Parathyroid adenoma (tissue), 2 donors: Measurements from ENCODE around the gene GSG1L.

Experiments used
- H2AFZ ChIP-seq: fragments of 300-600 bp; sonication (generic); one replicate; pipeline ENCODE4 v1.7.0; 2017; ENCODE audit warnings: antibody characterized with exemption, mild to moderate bottlenecking
- H3K27ac ChIP-seq: fragments of 300-600 bp; sonication (generic); one replicate; pipeline ENCODE4 v1.7.0; 2017
- H3K27me3 ChIP-seq: fragments of 300-600 bp; sonication (generic); one replicate; pipeline ENCODE4 v1.7.0; 2017; ENCODE audit warnings: low read length; ENCODE audit not compliant: control insufficient read depth, insufficient read depth
- H3K36me3 ChIP-seq: fragments of 300-600 bp; sonication (generic); one replicate; pipeline ENCODE4 v1.7.0; 2017; ENCODE audit warnings: low read length; ENCODE audit not compliant: control insufficient read depth, insufficient read depth
- H3K4me1 ChIP-seq: fragments of 300-600 bp; sonication (generic); one replicate; pipeline ENCODE4 v1.7.0; 2017; ENCODE audit warnings: control low read depth
- H3K4me2 ChIP-seq: fragments of 300-600 bp; sonication (generic); one replicate; pipeline ENCODE4 v1.7.0; 2017; ENCODE audit warnings: low read length
- H3K4me3 ChIP-seq: fragments of 300-600 bp; sonication (generic); one replicate; pipeline ENCODE4 v1.7.0; 2017; ENCODE audit warnings: low read depth, low read length
- H3K79me2 ChIP-seq: fragments of 300-600 bp; sonication (generic); one replicate; pipeline ENCODE4 v1.7.0; 2017; ENCODE audit warnings: control low read depth
- H3K9ac ChIP-seq: fragments of 300-600 bp; sonication (generic); one replicate; pipeline ENCODE4 v1.7.0; 2017; ENCODE audit warnings: mild to moderate bottlenecking
- H3K9me3 ChIP-seq: fragments of 300-600 bp; sonication (generic); one replicate; pipeline ENCODE4 v1.7.0; 2017; ENCODE audit warnings: low read length; ENCODE audit not compliant: control insufficient read depth
- TF ChIP-seq, protein P1 (sequence below): fragments of 300-600 bp; sonication (generic); IDR thresholded peaks from one replicate; pipeline ENCODE4 v1.7.0; 2017; ENCODE audit warnings: antibody characterized with exemption, mild to moderate bottlenecking
- donor health status: primary hyperparathyroidism.

Gene GSG1L

DNA sequence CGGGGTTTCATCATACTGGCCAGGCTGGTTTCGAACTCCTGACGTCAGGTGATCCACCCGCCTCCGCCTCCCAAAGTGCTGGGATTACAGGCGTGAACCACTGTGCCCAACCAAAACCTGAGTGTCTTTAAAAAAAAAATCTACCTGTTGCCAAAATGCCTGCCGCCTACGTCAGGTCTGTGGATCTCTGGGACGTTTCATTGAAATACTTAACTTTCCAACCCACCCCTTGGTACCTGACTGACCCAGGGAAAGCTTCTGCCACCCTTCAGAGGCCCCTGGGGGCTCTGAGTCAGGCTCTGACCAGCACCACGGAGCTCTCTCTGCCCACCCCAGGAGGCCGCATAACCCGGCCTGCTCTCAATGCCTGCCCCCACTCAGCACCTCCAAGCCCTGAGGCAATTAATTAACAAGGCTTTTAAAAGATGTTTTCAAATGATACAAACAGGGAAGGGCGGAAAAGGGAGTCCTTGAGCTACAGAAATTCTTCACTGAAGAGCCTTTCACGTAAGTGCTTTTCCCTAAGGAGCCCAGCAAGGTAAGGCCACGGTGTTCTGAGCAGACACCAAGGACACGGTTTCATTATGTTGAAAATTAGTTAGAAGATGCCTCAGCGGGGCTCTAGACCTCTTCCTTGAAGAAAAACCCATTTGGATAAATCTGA lies 29.3 kb upstream of the GSG1L start:
- no peaks in the 10 kb centered on the region for H3K27me3 ChIP-seq
- H3K9me3 ChIP-seq: no peaks in the 10 kb centered on the region
- no peak overlapping the region for H3K9ac ChIP-seq
- H3K4me1 ChIP-seq: no peaks in the 10 kb centered on the region
- no peaks in the 10 kb centered on the region for H3K36me3 ChIP-seq
- no peaks in the 10 kb centered on the region for H3K79me2 ChIP-seq
- no peak overlapping the region for H2AFZ ChIP-seq
- TF ChIP-seq, protein P1, sequence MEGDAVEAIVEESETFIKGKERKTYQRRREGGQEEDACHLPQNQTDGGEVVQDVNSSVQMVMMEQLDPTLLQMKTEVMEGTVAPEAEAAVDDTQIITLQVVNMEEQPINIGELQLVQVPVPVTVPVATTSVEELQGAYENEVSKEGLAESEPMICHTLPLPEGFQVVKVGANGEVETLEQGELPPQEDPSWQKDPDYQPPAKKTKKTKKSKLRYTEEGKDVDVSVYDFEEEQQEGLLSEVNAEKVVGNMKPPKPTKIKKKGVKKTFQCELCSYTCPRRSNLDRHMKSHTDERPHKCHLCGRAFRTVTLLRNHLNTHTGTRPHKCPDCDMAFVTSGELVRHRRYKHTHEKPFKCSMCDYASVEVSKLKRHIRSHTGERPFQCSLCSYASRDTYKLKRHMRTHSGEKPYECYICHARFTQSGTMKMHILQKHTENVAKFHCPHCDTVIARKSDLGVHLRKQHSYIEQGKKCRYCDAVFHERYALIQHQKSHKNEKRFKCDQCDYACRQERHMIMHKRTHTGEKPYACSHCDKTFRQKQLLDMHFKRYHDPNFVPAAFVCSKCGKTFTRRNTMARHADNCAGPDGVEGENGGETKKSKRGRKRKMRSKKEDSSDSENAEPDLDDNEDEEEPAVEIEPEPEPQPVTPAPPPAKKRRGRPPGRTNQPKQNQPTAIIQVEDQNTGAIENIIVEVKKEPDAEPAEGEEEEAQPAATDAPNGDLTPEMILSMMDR: no peak
- no peak overlapping the region for H3K4me3 ChIP-seq
- H3K4me2 ChIP-seq: no peak overlapping the region
- H3K27ac ChIP-seq: no peak overlapping the region

GRCh38 chr16:28091656-28092055 lies 28.1 kb upstream of the GSG1L start:
- Histone ChIP-seq H3K4me2 (no peak overlapping the region), H3K27ac (no peak overlapping the region), H3K27me3 (no peaks in the 10 kb centered on the region), H3K79me2 (no peaks in the 10 kb centered on the region), H3K4me1 (no peaks in the 10 kb centered on the region), H3K36me3 (no peaks in the 10 kb centered on the region), H2AFZ (no peak overlapping the region), H3K9ac (no peak overlapping the region), H3K4me3 (no peak overlapping the region), H3K9me3 (no peaks in the 10 kb centered on the region)
- TF ChIP-seq, protein P1: no peak

- H3K27me3 ChIP-seq: no peaks in the 10 kb centered on the region
- no peak overlapping the region for H3K4me3 ChIP-seq
- no peaks in the 10 kb centered on the region for H3K36me3 ChIP-seq
- H3K27ac ChIP-seq: no peak overlapping the region
- H3K9ac ChIP-seq: no peak overlapping the region
- H3K4me1 ChIP-seq: no peaks in the 10 kb centered on the region
- TF ChIP-seq, protein P1: no peak
- no peaks in the 10 kb centered on the region for H3K79me2 ChIP-seq
- no peaks in the 10 kb centered on the region for H3K9me3 ChIP-seq
- no peak overlapping the region for H3K4me2 ChIP-seq
- H2AFZ ChIP-seq: no peak overlapping the region
Observed at GRCh38 chr16:28090646-28091377, 27.3 kb upstream of the GSG1L start.

DNA sequence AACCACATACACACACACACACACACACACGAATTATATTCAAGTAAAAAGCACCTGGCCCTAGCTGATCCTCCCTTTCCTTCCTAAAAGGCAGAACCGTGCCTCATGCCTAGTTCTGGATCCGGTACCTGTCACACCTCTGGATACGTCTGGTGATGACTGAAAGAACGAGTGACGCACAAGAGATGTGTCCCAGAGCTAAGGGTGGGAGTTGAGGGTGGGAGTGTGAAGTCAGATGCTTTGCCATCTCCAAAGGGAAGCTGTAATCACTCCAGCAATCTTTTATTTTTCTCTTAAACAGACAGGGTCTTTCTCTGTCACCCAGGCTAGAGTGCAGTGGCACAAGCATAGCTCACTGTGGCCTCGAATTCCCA lies 26.5 kb upstream of the GSG1L start:
- no peaks in the 10 kb centered on the region for H3K9me3 ChIP-seq
- H3K27ac ChIP-seq: no peak overlapping the region
- no peaks in the 10 kb centered on the region for H3K27me3 ChIP-seq
- no peaks in the 10 kb centered on the region for H3K36me3 ChIP-seq
- H3K4me2 ChIP-seq: no peak overlapping the region
- H3K4me1 ChIP-seq: no peaks in the 10 kb centered on the region
- H3K79me2 ChIP-seq: no peaks in the 10 kb centered on the region
- H2AFZ ChIP-seq: no peak overlapping the region
- TF ChIP-seq, protein P1: no peak
- no peak overlapping the region for H3K4me3 ChIP-seq
- no peak overlapping the region for H3K9ac ChIP-seq
